ENCODE measurements around the gene SCYL1. TPM values are rescaled to one million over a fixed set of nuclear protein-coding genes. Genes with fewer than 3 reads are reported as not detected.

SCYL1 gene
- total and polyA plus RNA-seq, 7 donors = 57.3 to 100 (median 67.1) TPM

GRCh38 chr11:65524014-65524740 is 706 bp upstream of the SCYL1 start:
- peaks cover 0 to 29% (median 25%) of the 10 kb centered on the region in 4 donors for H3K4me1 ChIP-seq
- peak; percentile 86 for DNase-seq
- no peaks in the 10 kb centered on the region for H3K9me3 ChIP-seq
- 29 to 45% methylated on average over 12 of the region's 12 CpGs for WGBS, 2 donors
- H3K4me3 ChIP-seq = peak overlapping the region; percentile 21 to 100 (median 63)
- H3K36me3 ChIP-seq = peaks cover 0 to 29% (median 6%) of the 10 kb centered on the region in 4 donors
- no peaks in the 10 kb centered on the region for H3K27me3 ChIP-seq
- intact Hi-C loops (cut with DNase I) = loop anchor here (5.0 kb wide), 1 partner anchor 167 kb away; no protein-coding TSS in a partner anchor
- TF ChIP-seq CTCF (IDR thresholded peaks at IDR 0.05) (no peak), POLR2AphosphoS5 (IDR thresholded peaks at IDR 0.05) (no peak), EP300 (IDR thresholded peaks at IDR 0.05) (no peak), POLR2A (IDR thresholded peaks at IDR 0.05) (no peak)
- H3K27ac ChIP-seq = peak overlapping the region; percentile 74 to 97 (median 82)

- 50% methylated on average over 31 of the region's 31 CpGs for WGBS, 2 donors
- Histone ChIP-seq H3K27me3 (no peaks in the 10 kb centered on the region), H3K27ac (peak overlapping the region; percentile 91 to 97 (median 94)), H3K4me3 (peak overlapping the region; percentile 88 to 100 (median 92)), H3K9me3 (no peaks in the 10 kb centered on the region), H3K36me3 (peaks cover 7 to 45% (median 16%) of the 10 kb centered on the region in 4 donors), H3K4me1 (peaks cover 0 to 29% (median 25%) of the 10 kb centered on the region in 4 donors)
- intact Hi-C loops (cut with DNase I) = no loop called here
- TF ChIP-seq CTCF (IDR thresholded peaks at IDR 0.05) = no peak
- no peak for TF ChIP-seq POLR2AphosphoS5 (IDR thresholded peaks at IDR 0.05)
- TF ChIP-seq EP300 (IDR thresholded peaks at IDR 0.05) = no peak
- no peak for TF ChIP-seq POLR2A (IDR thresholded peaks at IDR 0.05)
- no peak for DNase-seq
Observed at GRCh38 chr11:65525546-65526480, 930 bp downstream of the SCYL1 start.

GRCh38 chr11:65526744-65527143 is 1.9 kb downstream of the SCYL1 start:
- Histone ChIP-seq H3K36me3 (peaks cover 17 to 55% (median 26%) of the 10 kb centered on the region in 4 donors), H3K4me1 (peaks cover 0 to 29% (median 25%) of the 10 kb centered on the region in 4 donors), H3K9me3 (no peaks in the 10 kb centered on the region), H3K4me3 (no peak overlapping the region), H3K27ac (no peak overlapping the region), H3K27me3 (no peaks in the 10 kb centered on the region)
- TF ChIP-seq POLR2A (IDR thresholded peaks at IDR 0.05) = no peak
- TF ChIP-seq EP300 (IDR thresholded peaks at IDR 0.05) = no peak
- 96% methylated on average over 8 of the region's 8 CpGs for WGBS, 2 donors
- intact Hi-C loops (cut with DNase I) = no loop called here
- no peak for DNase-seq

GRCh38 chr11:65528819-65529350 is 4.0 kb downstream of the SCYL1 start:
- no peaks in the 10 kb centered on the region for H3K27me3 ChIP-seq
- no peak overlapping the region for H3K4me3 ChIP-seq
- no peak for DNase-seq
- peaks cover 30 to 76% (median 40%) of the 10 kb centered on the region in 4 donors for H3K36me3 ChIP-seq
- no peak overlapping the region for H3K27ac ChIP-seq
- intact Hi-C loops (cut with DNase I) = no loop called here
- H3K9me3 ChIP-seq = no peaks in the 10 kb centered on the region
- TF ChIP-seq POLR2AphosphoS5 (IDR thresholded peaks at IDR 0.05) (no peak), EP300 (IDR thresholded peaks at IDR 0.05) (no peak), POLR2A (IDR thresholded peaks at IDR 0.05) (no peak), CTCF (IDR thresholded peaks at IDR 0.05) (no peak)
- 94 to 96% methylated on average over 12 of the region's 12 CpGs for WGBS, 2 donors
- peaks cover 0 to 26% (median 22%) of the 10 kb centered on the region in 4 donors for H3K4me1 ChIP-seq
